ENCODE data around the gene TAS2R30. TPM values are rescaled to one million over a fixed set of nuclear protein-coding genes. Genes with fewer than 3 reads are reported as not detected.

The TAS2R30 gene, protein sequence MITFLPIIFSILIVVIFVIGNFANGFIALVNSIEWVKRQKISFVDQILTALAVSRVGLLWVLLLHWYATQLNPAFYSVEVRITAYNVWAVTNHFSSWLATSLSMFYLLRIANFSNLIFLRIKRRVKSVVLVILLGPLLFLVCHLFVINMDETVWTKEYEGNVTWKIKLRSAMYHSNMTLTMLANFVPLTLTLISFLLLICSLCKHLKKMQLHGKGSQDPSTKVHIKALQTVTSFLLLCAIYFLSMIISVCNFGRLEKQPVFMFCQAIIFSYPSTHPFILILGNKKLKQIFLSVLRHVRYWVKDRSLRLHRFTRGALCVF
- polyA plus RNA-seq (2013, experiment 1 of 4), result 0.39 TPM
- polyA plus RNA-seq (2013, experiment 2 of 4), result 0.41 TPM
- polyA plus RNA-seq (2013, experiment 3 of 4), result 0.16 TPM
- polyA plus RNA-seq (2013, experiment 4 of 4), result not detected

DNA sequence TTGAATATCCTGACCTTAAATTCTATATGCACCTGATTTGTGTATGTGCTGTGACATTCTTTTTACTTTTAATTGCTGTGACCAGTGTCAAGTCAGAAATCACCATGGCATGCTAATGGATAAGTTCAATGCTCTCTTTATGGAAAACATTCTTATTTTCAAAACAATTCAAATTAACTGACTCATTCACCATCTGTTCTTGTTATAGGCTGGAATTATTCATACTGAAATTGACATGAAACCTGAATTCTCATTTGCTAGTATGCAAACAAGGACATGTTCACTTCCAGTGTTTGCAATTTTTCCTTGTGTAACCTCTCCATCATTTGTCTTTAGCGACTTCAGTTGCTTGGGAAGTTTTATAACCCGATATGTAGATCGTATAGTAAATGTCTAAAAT lies at the start of gene TAS2R30:
Gene TAS2R30, minus strand, starts transcription at position 340 of the 400 bp plus-strand sequence. CDS start 400 bp downstream, outside the sequence.
- WGBS, 2 experiments, result 0% methylated on average over 1 of the region's 3 CpGs; no CpG with 5 or more reads in 1 of the 2 experiments
- no peak within 1 kb of the TSS for H3K4me3 ChIP-seq (ENCODE audit: insufficient read depth, low read depth, low read length)
- H3K27ac ChIP-seq (ENCODE audit: insufficient read depth, low read depth, low read length, poor library complexity, severe bottlenecking), result no peak within 1 kb of the TSS
- H3K4me1 ChIP-seq (ENCODE audit: control insufficient read depth, insufficient read depth, low read length), result no peaks in the 10 kb centered on the region
- no peaks in the 10 kb centered on the region for H3K9me3 ChIP-seq (ENCODE audit: control insufficient read depth, low read length)
- no peaks in the 10 kb centered on the region for H3K36me3 ChIP-seq (ENCODE audit: control insufficient read depth, insufficient read depth, low read length)
- H3K27me3 ChIP-seq (ENCODE audit: control insufficient read depth, insufficient read depth, low read length, poor library complexity, severe bottlenecking), result no peaks in the 10 kb centered on the region

DNA sequence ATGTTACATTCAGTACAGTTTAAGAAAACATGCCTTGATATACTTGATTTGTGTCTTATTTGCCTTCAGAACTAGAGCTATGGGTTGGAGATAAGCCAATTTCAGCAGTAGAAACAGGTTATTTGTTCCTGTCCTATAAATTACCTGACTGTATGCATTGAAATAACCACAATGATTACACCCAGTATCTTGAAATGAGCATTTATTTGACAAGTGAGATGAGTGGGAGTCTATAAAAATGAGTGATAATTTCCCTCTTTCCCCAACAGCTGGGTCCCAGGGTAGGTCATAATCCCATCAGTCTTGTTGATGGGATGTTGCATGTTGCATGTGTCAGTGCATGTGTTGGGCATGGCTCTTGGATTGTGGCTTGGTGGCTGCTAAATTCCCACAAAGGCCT lies 48.6 kb upstream of the TAS2R30 start:
- H3K4me3 ChIP-seq (ENCODE audit: insufficient read depth, low read depth, low read length), result no peak overlapping the region
- H3K4me1 ChIP-seq (ENCODE audit: control insufficient read depth, insufficient read depth, low read length), result no peaks in the 10 kb centered on the region
- no peak overlapping the region for H3K27ac ChIP-seq (ENCODE audit: insufficient read depth, low read depth, low read length, poor library complexity, severe bottlenecking)
- no peaks in the 10 kb centered on the region for H3K36me3 ChIP-seq (ENCODE audit: control insufficient read depth, insufficient read depth, low read length)
- no peaks in the 10 kb centered on the region for H3K9me3 ChIP-seq (ENCODE audit: control insufficient read depth, low read length)
- H3K27me3 ChIP-seq (ENCODE audit: control insufficient read depth, insufficient read depth, low read length, poor library complexity, severe bottlenecking), result no peaks in the 10 kb centered on the region

DNA sequence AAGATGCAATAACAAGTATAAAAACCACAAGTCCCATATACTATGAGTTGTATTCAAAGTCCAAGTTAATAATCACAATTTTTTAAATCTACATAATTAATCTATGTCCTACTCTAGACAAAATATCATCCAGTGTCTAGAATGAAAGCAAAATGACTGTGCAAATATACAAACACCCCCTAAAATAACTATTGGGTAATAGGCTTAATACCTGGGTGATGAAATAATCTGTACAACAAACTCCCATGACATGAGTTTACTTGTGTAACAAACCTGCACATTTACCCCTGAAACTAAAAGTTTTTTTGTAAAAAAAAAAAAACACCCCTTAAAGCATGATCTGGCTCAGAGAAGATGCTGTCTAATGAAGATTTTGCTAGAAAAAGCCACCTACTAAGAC lies 48.1 kb upstream of the TAS2R30 start:
- no peaks in the 10 kb centered on the region for H3K36me3 ChIP-seq (ENCODE audit: control insufficient read depth, insufficient read depth, low read length)
- H3K4me1 ChIP-seq (ENCODE audit: control insufficient read depth, insufficient read depth, low read length), result no peaks in the 10 kb centered on the region
- H3K4me3 ChIP-seq (ENCODE audit: insufficient read depth, low read depth, low read length), result no peak overlapping the region
- no peaks in the 10 kb centered on the region for H3K27me3 ChIP-seq (ENCODE audit: control insufficient read depth, insufficient read depth, low read length, poor library complexity, severe bottlenecking)
- H3K27ac ChIP-seq (ENCODE audit: insufficient read depth, low read depth, low read length, poor library complexity, severe bottlenecking), result no peak overlapping the region
- H3K9me3 ChIP-seq (ENCODE audit: control insufficient read depth, low read length), result no peaks in the 10 kb centered on the region

DNA sequence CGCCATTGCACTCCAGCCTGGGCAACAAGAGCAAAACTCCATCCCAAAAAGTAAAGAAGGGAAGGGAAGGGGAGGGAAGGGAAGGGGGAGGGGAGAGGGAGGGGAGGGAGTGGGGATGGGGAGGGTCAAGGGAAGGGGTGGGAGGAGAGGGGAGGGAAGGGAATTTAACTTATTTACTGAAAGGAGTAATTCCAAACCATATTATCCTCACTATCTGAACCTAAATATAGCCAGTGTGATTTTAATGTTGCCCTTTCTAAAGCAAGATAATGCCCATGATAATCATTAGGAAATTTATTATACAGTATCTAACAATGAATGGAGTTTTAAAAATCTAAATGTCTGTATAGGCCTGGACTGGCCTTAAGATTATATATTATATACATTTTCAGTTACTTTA lies 43.8 kb upstream of the TAS2R30 start:
- Histone ChIP-seq H3K27me3 (ENCODE audit: control insufficient read depth, insufficient read depth, low read length, poor library complexity, severe bottlenecking) (no peaks in the 10 kb centered on the region), H3K9me3 (ENCODE audit: control insufficient read depth, low read length) (no peaks in the 10 kb centered on the region), H3K36me3 (ENCODE audit: control insufficient read depth, insufficient read depth, low read length) (no peaks in the 10 kb centered on the region), H3K4me3 (ENCODE audit: insufficient read depth, low read depth, low read length) (no peak overlapping the region), H3K27ac (ENCODE audit: insufficient read depth, low read depth, low read length, poor library complexity, severe bottlenecking) (no peak overlapping the region), H3K4me1 (ENCODE audit: control insufficient read depth, insufficient read depth, low read length) (no peaks in the 10 kb centered on the region)
- 80 to 87% methylated on average over 1 of the region's 1 CpG for WGBS, 2 experiments

DNA sequence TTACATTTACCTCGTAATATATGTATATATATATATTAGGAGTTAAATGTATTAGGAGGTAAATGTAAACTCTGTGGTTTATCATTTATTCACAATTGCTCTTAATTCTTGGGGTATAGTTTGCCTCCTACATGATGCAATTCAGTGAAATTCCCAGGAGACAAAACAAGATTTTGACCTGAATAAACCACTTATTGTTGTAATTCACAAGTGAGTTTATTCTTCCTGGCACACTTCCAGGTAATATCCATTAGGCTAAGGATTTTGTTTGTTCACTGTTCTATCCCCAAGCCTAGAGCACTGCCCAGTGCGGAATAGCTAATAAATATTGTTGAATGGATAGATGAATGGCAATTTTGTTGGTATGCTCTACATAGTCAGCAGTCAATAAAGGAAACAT lies 39.6 kb upstream of the TAS2R30 start:
- Histone ChIP-seq H3K27me3 (ENCODE audit: control insufficient read depth, insufficient read depth, low read length, poor library complexity, severe bottlenecking) (no peaks in the 10 kb centered on the region), H3K36me3 (ENCODE audit: control insufficient read depth, insufficient read depth, low read length) (no peaks in the 10 kb centered on the region), H3K27ac (ENCODE audit: insufficient read depth, low read depth, low read length, poor library complexity, severe bottlenecking) (no peak overlapping the region), H3K4me1 (ENCODE audit: control insufficient read depth, insufficient read depth, low read length) (no peaks in the 10 kb centered on the region), H3K9me3 (ENCODE audit: control insufficient read depth, low read length) (no peaks in the 10 kb centered on the region), H3K4me3 (ENCODE audit: insufficient read depth, low read depth, low read length) (no peak overlapping the region)
- 96 to 100% methylated on average over 1 of the region's 2 CpGs for WGBS, 2 experiments

DNA sequence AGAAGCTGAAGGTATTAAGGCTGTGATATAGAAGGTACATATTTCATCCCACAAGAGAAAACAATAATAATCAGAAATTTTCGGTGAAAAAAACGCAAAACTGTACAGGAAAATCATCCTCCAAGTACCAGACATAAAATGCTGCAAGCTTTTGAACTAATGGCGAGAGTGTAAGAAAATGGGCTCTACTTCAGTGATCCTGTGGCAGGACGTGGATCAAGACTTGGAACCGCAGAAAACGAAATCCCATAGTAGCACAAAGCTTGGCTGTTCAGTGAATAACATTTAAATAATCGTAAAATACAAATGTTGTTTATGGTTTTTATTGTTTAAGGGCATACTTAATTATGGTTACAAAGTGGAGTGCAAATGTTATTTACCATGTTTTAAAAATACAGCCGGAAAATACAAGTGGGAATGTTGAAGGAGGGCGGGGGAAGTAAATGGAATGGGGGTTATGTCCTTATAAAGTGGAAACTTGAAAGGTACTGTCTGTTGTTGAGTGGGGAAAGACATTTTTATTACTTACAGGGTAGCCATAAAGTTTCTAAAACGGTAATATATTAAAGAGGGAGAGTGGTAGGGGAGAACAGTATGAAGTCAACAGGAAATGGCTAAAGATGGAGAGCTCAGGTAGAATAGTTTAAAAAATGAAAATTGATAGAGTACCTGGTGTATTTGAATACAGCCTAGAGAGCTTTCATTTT lies 37.7 kb upstream of the TAS2R30 start:
- Histone ChIP-seq H3K4me3 (ENCODE audit: insufficient read depth, low read depth, low read length) (peak overlapping the region; percentile 80), H3K36me3 (ENCODE audit: control insufficient read depth, insufficient read depth, low read length) (no peaks in the 10 kb centered on the region), H3K27me3 (ENCODE audit: control insufficient read depth, insufficient read depth, low read length, poor library complexity, severe bottlenecking) (no peaks in the 10 kb centered on the region), H3K9me3 (ENCODE audit: control insufficient read depth, low read length) (no peaks in the 10 kb centered on the region), H3K4me1 (ENCODE audit: control insufficient read depth, insufficient read depth, low read length) (no peaks in the 10 kb centered on the region), H3K27ac (ENCODE audit: insufficient read depth, low read depth, low read length, poor library complexity, severe bottlenecking) (peak overlapping the region; percentile 91)
- WGBS, 2 experiments, result 7% methylated on average over 9 to 10 of the region's 10 CpGs

DNA sequence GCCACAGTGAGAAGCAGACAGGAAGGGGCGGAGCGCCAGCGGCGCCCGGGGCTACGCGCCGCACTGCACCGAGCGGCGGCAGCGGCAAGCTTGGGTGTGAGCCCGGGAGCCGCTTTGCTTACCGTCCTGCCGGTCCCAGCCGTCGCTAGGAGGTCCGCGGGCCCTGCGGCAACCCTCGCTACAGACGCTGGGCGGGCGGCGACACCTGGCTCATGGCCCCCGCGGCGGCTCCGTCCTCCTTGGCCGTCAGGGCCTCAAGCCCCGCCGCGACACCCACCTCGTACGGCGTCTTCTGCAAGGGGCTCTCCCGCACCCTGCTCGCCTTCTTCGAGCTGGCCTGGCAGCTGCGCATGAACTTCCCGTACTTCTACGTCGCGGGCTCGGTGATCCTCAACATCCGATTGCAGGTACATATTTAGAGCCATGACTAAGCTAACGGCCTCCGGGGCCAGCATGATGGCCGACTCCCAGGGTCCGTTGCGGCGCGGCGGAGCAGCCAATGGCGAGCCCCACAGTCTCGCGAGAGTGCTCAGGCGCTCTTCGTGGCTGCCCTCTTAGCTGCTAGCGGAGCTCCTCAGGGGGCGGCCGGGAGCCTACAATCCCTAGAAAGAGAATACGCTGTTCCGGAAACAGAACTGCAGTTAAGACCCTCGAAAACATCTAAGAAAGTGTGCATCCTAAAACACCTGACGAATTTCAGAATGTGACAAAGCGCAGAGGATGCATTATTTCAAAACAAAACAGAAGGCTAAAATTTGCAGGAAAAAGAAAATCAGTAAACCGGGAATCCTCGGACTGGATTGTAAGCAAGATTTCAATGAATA lies 36.9 kb upstream of the TAS2R30 start, which contains the start of gene SMIM10L1:
Gene SMIM10L1, plus strand, starts transcription at position 50 of the 824 bp plus-strand sequence. Its CDS starts 163 bp downstream, at position 213.
- H3K27me3 ChIP-seq (ENCODE audit: control insufficient read depth, insufficient read depth, low read length, poor library complexity, severe bottlenecking), result no peaks in the 10 kb centered on the region
- H3K27ac ChIP-seq (ENCODE audit: insufficient read depth, low read depth, low read length, poor library complexity, severe bottlenecking), result peak within 1 kb of the TSS; percentile 91
- no peaks in the 10 kb centered on the region for H3K9me3 ChIP-seq (ENCODE audit: control insufficient read depth, low read length)
- WGBS, 2 experiments, result 0% methylated on average over 70 of the region's 70 CpGs
- H3K4me3 ChIP-seq (ENCODE audit: insufficient read depth, low read depth, low read length), result peak within 1 kb of the TSS; percentile 80
- no peaks in the 10 kb centered on the region for H3K36me3 ChIP-seq (ENCODE audit: control insufficient read depth, insufficient read depth, low read length)
- H3K4me1 ChIP-seq (ENCODE audit: control insufficient read depth, insufficient read depth, low read length), result no peaks in the 10 kb centered on the region

DNA sequence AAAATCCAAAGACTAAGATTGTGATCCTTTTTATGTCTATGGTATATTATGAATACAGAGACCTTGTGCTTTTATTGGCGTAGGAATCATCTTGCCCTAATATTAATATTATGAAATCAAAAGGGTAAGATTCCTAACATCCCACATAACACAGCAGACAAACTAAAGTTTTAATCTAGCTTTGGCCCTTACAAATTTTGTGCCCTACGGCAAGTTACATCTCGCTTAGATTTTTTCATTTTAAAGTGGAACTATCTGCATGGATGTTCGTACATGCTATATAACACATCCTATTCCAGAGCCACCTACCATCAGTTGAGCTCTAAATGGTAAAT lies 36.3 kb upstream of the TAS2R30 start:
- Histone ChIP-seq H3K36me3 (ENCODE audit: control insufficient read depth, insufficient read depth, low read length) (no peaks in the 10 kb centered on the region), H3K4me3 (ENCODE audit: insufficient read depth, low read depth, low read length) (peak overlapping the region; percentile 80), H3K4me1 (ENCODE audit: control insufficient read depth, insufficient read depth, low read length) (no peaks in the 10 kb centered on the region), H3K27ac (ENCODE audit: insufficient read depth, low read depth, low read length, poor library complexity, severe bottlenecking) (peak overlapping the region; percentile 91), H3K27me3 (ENCODE audit: control insufficient read depth, insufficient read depth, low read length, poor library complexity, severe bottlenecking) (no peaks in the 10 kb centered on the region), H3K9me3 (ENCODE audit: control insufficient read depth, low read length) (no peaks in the 10 kb centered on the region)
- WGBS, 2 experiments, result 0 to 12% methylated on average over 2 to 4 of the region's 4 CpGs

DNA sequence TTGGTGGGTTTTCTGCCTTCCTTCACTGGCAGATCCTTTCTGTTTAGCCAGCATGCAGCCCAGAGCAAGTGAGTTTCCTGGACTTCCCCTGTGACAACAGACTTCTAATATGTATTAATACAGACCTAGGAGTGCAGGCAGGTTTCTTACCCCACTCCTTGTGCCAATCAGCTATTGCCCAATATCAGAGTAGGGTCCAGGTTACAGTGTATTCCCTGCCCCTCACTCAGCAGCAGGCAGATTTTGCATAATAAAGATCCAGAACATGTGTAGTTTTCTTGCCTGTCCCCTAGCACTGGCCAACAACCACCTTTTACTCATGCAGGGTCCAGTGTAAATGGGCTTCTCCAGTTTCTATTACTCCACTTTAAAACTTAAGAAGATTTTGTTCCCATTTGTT lies 31.9 kb upstream of the TAS2R30 start:
- Histone ChIP-seq H3K4me3 (ENCODE audit: insufficient read depth, low read depth, low read length) (no peak overlapping the region), H3K36me3 (ENCODE audit: control insufficient read depth, insufficient read depth, low read length) (no peaks in the 10 kb centered on the region), H3K9me3 (ENCODE audit: control insufficient read depth, low read length) (no peaks in the 10 kb centered on the region), H3K4me1 (ENCODE audit: control insufficient read depth, insufficient read depth, low read length) (no peaks in the 10 kb centered on the region), H3K27me3 (ENCODE audit: control insufficient read depth, insufficient read depth, low read length, poor library complexity, severe bottlenecking) (no peaks in the 10 kb centered on the region), H3K27ac (ENCODE audit: insufficient read depth, low read depth, low read length, poor library complexity, severe bottlenecking) (no peak overlapping the region)

DNA sequence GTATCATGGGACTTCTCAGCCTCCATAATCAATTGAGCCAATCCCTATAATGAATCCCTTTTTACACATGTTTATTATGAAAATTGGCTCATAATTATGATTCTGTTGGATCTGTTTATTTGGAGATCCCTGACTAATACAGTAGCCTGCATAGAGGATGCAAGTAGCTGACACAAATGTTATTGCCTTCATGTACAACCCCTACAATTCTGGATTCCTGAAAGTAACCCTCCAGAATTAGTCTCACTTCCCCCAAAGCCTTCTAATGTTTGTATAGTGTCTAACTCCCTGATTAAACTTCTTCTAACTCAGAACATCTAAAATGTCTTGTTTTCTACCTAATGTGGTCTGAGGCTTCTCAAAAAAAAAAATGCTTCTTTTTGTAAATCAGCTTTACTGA lies 29.9 kb upstream of the TAS2R30 start:
- Histone ChIP-seq H3K9me3 (ENCODE audit: control insufficient read depth, low read length) (no peaks in the 10 kb centered on the region), H3K4me1 (ENCODE audit: control insufficient read depth, insufficient read depth, low read length) (no peaks in the 10 kb centered on the region), H3K4me3 (ENCODE audit: insufficient read depth, low read depth, low read length) (no peak overlapping the region), H3K27ac (ENCODE audit: insufficient read depth, low read depth, low read length, poor library complexity, severe bottlenecking) (no peak overlapping the region), H3K27me3 (ENCODE audit: control insufficient read depth, insufficient read depth, low read length, poor library complexity, severe bottlenecking) (no peaks in the 10 kb centered on the region), H3K36me3 (ENCODE audit: control insufficient read depth, insufficient read depth, low read length) (no peaks in the 10 kb centered on the region)

All from ectodermal cell (in vitro differentiated cells).